Karpas-422 (cell line): Measurements from ENCODE around the gene EFEMP2. TPM values are rescaled to one million over a fixed set of nuclear protein-coding genes. Genes with fewer than 3 reads are reported as not detected.
"Not testable (repeated sequence)": the region's sequence is repeated elsewhere in the genome, so short reads cannot be mapped to it uniquely, and the experiment has no call there.

Source experiments
- DNase-seq: peaks from one replicate; pipeline ENCODE4 v3.0.0-alpha.2; 2015
- H2AFZ ChIP-seq: fragments of 200-600 bp; sonication (generic); 2 replicates; pipeline ENCODE4 v1.6.1; 2014; ENCODE audit warnings: antibody characterized with exemption, low read length, mixed read lengths
- H3K27ac ChIP-seq: fragments of 200-600 bp; sonication (generic); 2 replicates; pipeline ENCODE4 v1.5.1; 2014; ENCODE audit warnings: mild to moderate bottlenecking, low read length, moderate library complexity
- H3K27me3 ChIP-seq: fragments of 200-600 bp; sonication (generic); 2 replicates; pipeline ENCODE4 v1.6.1; 2014; ENCODE audit warnings: low read length, mixed read lengths
- H3K36me3 ChIP-seq: fragments of 200-600 bp; sonication (generic); 2 replicates; pipeline ENCODE4 v1.6.1; 2014; ENCODE audit warnings: low read length, mixed read lengths; ENCODE audit not compliant: insufficient read depth
- H3K4me1 ChIP-seq: fragments of 200-600 bp; sonication (generic); 2 replicates; pipeline ENCODE4 v1.6.1; 2014; ENCODE audit warnings: mild to moderate bottlenecking, low read length, mixed read lengths
- H3K4me2 ChIP-seq: fragments of 200-600 bp; sonication (generic); 2 replicates; pipeline ENCODE4 v1.6.1; 2014; ENCODE audit warnings: low read length, low read depth, mild to moderate bottlenecking; ENCODE audit not compliant: poor library complexity, severe bottlenecking
- H3K4me3 ChIP-seq: fragments of 200-600 bp; sonication (generic); 2 replicates; pipeline ENCODE4 v1.5.1; 2014; ENCODE audit warnings: mild to moderate bottlenecking, antibody characterized with exemption, low read length, mixed read lengths
- H3K79me2 ChIP-seq: fragments of 200-600 bp; sonication (generic); 2 replicates; pipeline ENCODE4 v1.6.1; 2014; ENCODE audit warnings: mild to moderate bottlenecking, low read length, mixed read lengths
- H3K9ac ChIP-seq: fragments of 200-600 bp; sonication (generic); 2 replicates; pipeline ENCODE4 v1.6.0; 2014; ENCODE audit warnings: low read length
- H3K9me2 ChIP-seq: fragments of 200-600 bp; sonication (generic), shearing (Covaris generic); replicated peaks from 2 replicates; pipeline ENCODE4 v1.6.0; 2014; ENCODE audit warnings: mild to moderate bottlenecking, low read length, moderate library complexity; ENCODE audit not compliant: insufficient read depth
- H3K9me3 ChIP-seq: fragments of 300-700, 200-600 bp; sonication (generic); 2 replicates; pipeline ENCODE4 v1.6.1; 2014; ENCODE audit warnings: low read length, mixed read lengths
- H4K20me1 ChIP-seq: fragments of 200-600 bp; sonication (generic); 2 replicates; pipeline ENCODE4 v1.6.1; 2014; ENCODE audit warnings: mild to moderate bottlenecking, antibody characterized with exemption, low read length, low read depth; ENCODE audit not compliant: insufficient read depth
- total RNA-seq: library from RNA; depleted of rRNA; stranded (reverse); fragments of >200 nt; shearing (Covaris generic); gene quantifications from 2 replicates; pipeline ENCODE4 v1.2.3, GENCODE V29; 2014; ENCODE audit warnings: low replicate concordance

EFEMP2 gene
- total RNA-seq, 1 experiment from 2014 or later: 1.3 TPM

DNA sequence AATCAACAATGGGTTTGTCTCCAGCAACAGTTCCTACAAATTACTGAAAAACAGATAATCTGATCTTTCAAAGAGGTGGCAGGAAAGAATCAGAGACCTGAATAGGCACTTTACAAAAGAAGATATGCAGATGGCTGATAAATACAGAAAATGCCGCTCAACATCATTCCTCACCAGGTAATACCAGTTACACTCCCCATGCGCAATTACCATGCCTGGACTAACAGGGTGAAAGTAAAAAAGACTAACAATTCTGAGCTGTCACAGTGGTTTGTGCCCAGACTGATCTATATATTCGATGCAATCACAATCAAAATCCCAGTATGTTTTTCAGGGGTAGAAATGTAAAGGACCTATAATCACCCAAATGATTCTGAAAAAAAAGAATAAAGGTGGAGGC is 28.8 kb downstream of the EFEMP2 start:
- Histone ChIP-seq H3K9ac (no peak overlapping the region), H3K4me2 (no peak overlapping the region)

DNA sequence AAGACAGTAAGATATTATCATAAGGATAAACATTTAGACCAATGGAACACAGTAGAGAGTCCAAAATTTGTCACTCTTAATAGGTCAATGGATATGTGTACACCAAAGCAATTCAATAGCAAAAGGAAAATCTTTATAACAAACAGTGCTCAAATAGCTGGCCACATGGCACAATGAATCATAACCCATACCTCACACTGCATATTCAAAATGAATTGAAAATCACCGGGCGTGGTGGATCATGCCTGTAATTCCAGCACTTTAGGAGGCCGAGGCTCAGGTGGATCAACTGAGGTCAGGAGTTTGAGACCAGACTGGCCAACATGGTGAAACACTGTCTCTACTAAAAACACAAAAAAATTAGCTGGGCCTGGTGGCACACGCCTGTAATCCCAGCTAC is 30.5 kb downstream of the EFEMP2 start:
- no peak overlapping the region for H3K9ac ChIP-seq
- no peak overlapping the region for H2AFZ ChIP-seq
- H4K20me1 ChIP-seq: no peaks in the 10 kb centered on the region
- H3K4me3 ChIP-seq: no peak overlapping the region
- H3K36me3 ChIP-seq: no peaks in the 10 kb centered on the region
- H3K27ac ChIP-seq: no peak overlapping the region
- H3K79me2 ChIP-seq: no peaks in the 10 kb centered on the region
- DNase-seq: peak; percentile 23
- no peaks in the 10 kb centered on the region for H3K9me3 ChIP-seq
- no peak overlapping the region for H3K4me2 ChIP-seq
- no peaks in the 10 kb centered on the region for H3K4me1 ChIP-seq
- H3K9me2 ChIP-seq: no peaks in the 10 kb centered on the region
- H3K27me3 ChIP-seq: no peaks in the 10 kb centered on the region

More for the DNA sequence above, 28.8 kb downstream of the EFEMP2 start:
- H3K9me2 ChIP-seq: no peaks in the 10 kb centered on the region
- no peaks in the 10 kb centered on the region for H3K4me1 ChIP-seq
- H3K4me3 ChIP-seq: no peak overlapping the region
- no peaks in the 10 kb centered on the region for H3K9me3 ChIP-seq
- H3K79me2 ChIP-seq: no peaks in the 10 kb centered on the region
- DNase-seq: peak; percentile 19
- no peaks in the 10 kb centered on the region for H3K27me3 ChIP-seq
- no peak overlapping the region for H2AFZ ChIP-seq
- no peak overlapping the region for H3K27ac ChIP-seq
- no peaks in the 10 kb centered on the region for H3K36me3 ChIP-seq
- no peaks in the 10 kb centered on the region for H4K20me1 ChIP-seq

DNA sequence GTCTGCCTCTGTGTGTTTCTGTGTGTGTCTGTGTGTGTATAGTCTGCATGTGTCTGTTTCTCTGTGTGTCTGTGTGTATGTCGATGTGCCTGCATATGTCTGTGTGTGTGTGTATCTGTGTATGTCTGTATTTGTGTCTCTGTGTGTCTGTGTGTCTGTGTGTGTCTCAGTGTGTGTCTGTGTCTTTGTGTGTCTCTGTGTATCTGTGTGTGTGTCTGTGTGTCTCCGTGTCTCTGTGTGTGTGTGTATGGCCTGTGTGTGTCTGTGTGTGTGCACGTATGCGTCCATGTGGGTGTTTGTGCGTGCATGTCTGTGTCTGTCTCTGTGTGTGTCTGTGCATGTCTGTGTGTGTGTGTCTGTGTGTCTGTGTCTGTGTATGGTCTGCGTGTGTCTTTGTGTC is 38.4 kb downstream of the EFEMP2 start:
- Histone ChIP-seq H3K4me1 (no peaks in the 10 kb centered on the region), H3K9me2 (no peaks in the 10 kb centered on the region), H3K9ac (no peak overlapping the region), H3K79me2 (no peaks in the 10 kb centered on the region), H3K9me3 (no peaks in the 10 kb centered on the region), H3K36me3 (no peaks in the 10 kb centered on the region), H3K4me2 (no peak overlapping the region), H3K27ac (no peak overlapping the region), H2AFZ (no peak overlapping the region), H4K20me1 (no peaks in the 10 kb centered on the region), H3K27me3 (no peaks in the 10 kb centered on the region), H3K4me3 (no peak overlapping the region)
- DNase-seq: no peak

DNA sequence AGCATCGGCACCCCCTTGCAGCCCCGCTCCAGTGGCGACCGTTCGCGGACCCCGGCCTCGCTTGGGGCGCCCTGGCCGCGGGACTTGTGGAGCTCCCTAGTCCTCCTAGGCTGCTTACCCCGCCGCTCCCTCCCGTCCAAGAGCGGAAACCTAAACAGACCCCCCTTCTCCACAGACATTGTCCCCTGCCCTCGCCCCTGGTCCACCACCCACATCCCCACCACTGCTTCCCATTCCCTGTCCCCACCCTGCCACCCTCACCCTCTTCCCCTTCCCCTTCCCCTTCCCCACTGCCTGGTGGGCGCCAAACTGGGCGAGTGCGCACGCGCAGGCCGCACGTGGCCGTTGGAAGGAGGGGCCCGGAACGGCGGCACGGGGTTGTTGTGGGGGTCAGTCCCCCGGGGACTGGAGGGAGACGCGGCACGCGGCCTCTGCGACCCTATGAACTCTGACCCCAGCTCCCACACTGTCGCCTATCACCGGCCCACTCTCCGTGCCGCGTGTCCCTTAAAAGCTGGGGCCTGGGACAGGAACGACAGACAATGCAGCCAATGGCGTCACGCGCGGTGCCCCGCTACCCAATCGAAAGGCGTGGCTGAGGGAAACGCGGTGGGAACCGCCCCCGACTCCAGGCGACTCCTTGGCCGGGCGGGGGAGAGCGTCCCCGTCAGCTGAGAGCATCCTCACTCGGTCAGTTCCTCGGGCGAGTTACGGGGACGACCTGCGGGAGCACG is 39.1 kb downstream of the EFEMP2 start, which contains the start of gene SNX32:
TSS of gene SNX32 (plus strand) at position 667 of the 734 bp plus-strand sequence. CDS start 103 bp downstream, outside the sequence.
- H3K27me3 ChIP-seq: no peaks in the 10 kb centered on the region
- no peaks in the 10 kb centered on the region for H3K36me3 ChIP-seq
- H3K9me3 ChIP-seq: no peaks in the 10 kb centered on the region
- H2AFZ ChIP-seq: no peak within 1 kb of the TSS
- no peaks in the 10 kb centered on the region for H3K9me2 ChIP-seq
- no peaks in the 10 kb centered on the region for H3K4me1 ChIP-seq
- H3K4me3 ChIP-seq: no peak within 1 kb of the TSS
- no peak within 1 kb of the TSS for H3K9ac ChIP-seq
- DNase-seq: no peak
- no peaks in the 10 kb centered on the region for H3K79me2 ChIP-seq
- no peak within 1 kb of the TSS for H3K4me2 ChIP-seq
- no peak within 1 kb of the TSS for H3K27ac ChIP-seq
- H4K20me1 ChIP-seq: no peaks in the 10 kb centered on the region

DNA sequence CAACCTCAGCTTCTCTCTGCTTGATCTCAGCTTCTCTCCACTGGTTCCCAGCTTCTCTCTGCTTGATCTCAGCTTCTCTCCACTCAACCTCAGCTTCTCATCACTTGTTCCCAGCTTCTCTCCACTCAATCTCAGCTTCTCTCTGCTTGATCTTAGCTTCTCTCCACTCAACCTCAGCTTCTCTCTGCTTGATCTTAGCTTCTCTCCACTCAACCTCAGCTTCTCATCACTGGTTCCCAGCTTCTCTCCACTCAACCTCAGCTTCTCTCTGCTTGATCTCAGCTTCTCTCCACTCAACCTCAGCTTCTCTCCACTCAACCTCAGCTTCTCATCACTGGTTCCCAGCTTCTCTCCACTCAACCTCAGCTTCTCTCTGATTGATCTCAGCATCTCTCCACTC is 40.4 kb downstream of the EFEMP2 start:
- H3K9ac ChIP-seq, DNase-seq, H2AFZ ChIP-seq, H3K27me3 ChIP-seq, H3K4me2 ChIP-seq, H4K20me1 ChIP-seq, H3K9me2 ChIP-seq, H3K27ac ChIP-seq, H3K36me3 ChIP-seq, H3K9me3 ChIP-seq, H3K4me1 ChIP-seq, H3K4me3 ChIP-seq, H3K79me2 ChIP-seq: not testable (repeated sequence)

DNA sequence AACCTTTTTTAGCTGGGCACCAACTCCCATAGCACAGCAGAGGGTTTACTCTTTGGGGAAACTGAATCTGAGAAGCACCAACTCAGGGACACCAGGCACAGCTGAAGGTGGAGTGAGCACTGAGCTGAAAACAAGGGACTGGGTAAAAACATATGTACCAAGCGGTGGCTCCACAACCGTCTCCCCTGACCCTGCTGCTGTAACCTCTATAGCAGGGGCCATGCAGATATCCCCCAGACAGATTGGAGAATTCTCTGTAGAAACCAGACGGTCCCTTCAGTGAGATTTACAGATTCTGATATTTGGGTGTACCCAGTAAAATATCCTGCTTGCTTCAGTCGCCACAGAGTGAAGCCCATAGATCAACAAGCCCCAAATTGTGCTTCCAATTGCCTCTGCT is 43.1 kb downstream of the EFEMP2 start:
- H3K4me1 ChIP-seq: no peaks in the 10 kb centered on the region
- H3K27me3 ChIP-seq: no peaks in the 10 kb centered on the region
- no peaks in the 10 kb centered on the region for H3K9me3 ChIP-seq
- DNase-seq: no peak
- no peak overlapping the region for H3K4me3 ChIP-seq
- H3K36me3 ChIP-seq: no peaks in the 10 kb centered on the region
- no peak overlapping the region for H2AFZ ChIP-seq
- H3K79me2 ChIP-seq: no peaks in the 10 kb centered on the region
- no peak overlapping the region for H3K4me2 ChIP-seq
- no peaks in the 10 kb centered on the region for H3K9me2 ChIP-seq
- H3K27ac ChIP-seq: no peak overlapping the region
- H4K20me1 ChIP-seq: no peaks in the 10 kb centered on the region
- H3K9ac ChIP-seq: no peak overlapping the region

DNA sequence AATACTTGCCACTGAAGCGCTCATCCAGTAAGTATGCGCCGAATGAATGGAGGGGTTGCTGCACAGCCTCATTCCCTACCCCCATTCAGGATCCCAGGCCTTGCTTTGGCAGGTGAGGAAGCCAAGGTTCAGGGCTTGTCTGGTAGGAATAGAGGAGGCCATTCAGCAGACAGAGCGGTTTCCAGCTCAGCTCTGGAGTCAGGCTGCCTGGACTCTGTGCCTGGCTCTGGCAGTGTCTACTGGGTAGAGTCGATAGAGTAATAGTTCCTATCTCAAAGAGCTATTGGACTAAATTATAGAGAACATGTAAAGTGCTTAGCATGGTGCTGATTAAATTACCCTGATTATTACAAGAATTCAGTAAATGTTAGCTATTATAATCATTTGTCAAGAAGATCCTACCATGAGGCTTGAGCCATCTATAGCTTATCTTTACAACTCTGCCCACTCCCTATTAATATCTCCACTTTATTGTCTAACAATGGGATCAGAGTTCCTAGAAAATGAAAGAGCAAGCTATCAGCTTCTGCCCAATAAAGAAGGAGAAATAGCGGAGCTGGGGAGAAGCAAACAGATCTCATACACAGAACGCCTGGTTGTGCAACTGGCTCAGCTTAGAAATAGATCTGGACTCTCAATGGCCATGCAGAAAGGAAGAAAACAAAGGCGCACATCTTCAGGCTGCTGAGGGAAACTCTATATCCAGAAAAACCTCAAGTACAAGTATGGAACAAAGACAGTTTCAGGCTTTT is 45.4 kb downstream of the EFEMP2 start:
- Histone ChIP-seq H3K4me3 (no peak overlapping the region), H3K36me3 (no peaks in the 10 kb centered on the region), H3K9me3 (no peaks in the 10 kb centered on the region), H3K27ac (no peak overlapping the region), H3K79me2 (no peaks in the 10 kb centered on the region), H3K4me2 (no peak overlapping the region), H3K9me2 (no peaks in the 10 kb centered on the region), H3K9ac (no peak overlapping the region), H2AFZ (no peak overlapping the region), H3K27me3 (no peaks in the 10 kb centered on the region), H4K20me1 (no peaks in the 10 kb centered on the region), H3K4me1 (no peaks in the 10 kb centered on the region)
- no peak for DNase-seq

DNA sequence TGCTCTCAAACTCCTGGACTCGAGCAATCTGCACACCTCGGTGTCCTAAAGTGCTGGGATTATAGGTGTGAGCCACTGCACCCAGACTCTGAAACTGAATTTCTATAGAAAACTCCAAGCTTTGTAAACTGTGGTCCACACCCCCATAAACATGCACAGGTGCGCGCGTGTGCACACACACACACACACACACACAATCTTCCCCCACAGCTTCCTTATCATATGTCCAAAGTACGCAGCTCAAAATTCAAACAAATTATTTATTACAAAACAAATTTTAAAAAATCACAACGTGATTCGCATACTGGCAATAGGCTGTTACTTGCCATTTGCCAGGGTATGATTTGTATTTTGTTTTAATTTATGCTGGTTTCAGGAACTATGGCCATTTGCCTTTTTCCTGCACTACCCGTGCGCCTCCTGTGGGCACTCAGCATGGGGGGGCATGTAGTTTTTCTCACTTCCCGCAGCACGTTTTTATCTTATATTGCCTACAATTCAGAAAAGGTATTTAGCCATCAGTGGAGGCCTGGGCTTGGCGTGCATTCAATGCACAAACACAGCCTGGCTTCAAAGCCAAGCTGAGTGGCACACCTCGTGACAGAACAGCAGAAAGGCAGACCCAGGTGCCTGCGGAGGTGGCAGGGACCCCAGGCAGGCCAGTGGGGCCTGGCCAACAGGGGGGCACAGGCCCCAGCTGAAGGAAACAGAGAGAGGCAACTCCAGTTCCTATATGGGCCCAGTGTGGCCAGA is 49.6 kb downstream of the EFEMP2 start:
- no peak overlapping the region for H2AFZ ChIP-seq
- no peaks in the 10 kb centered on the region for H3K9me3 ChIP-seq
- H3K9ac ChIP-seq: no peak overlapping the region
- no peaks in the 10 kb centered on the region for H3K4me1 ChIP-seq
- DNase-seq: no peak
- no peak overlapping the region for H3K27ac ChIP-seq
- H3K4me2 ChIP-seq: no peak overlapping the region
- H3K27me3 ChIP-seq: no peaks in the 10 kb centered on the region
- no peaks in the 10 kb centered on the region for H3K79me2 ChIP-seq
- H4K20me1 ChIP-seq: no peaks in the 10 kb centered on the region
- H3K36me3 ChIP-seq: no peaks in the 10 kb centered on the region
- no peak overlapping the region for H3K4me3 ChIP-seq
- H3K9me2 ChIP-seq: no peaks in the 10 kb centered on the region
